Spleen (tissue), 11 donors: Measurements from ENCODE around the gene NACC1. TPM values are rescaled to one million over a fixed set of nuclear protein-coding genes. Genes with fewer than 3 reads are reported as not detected.

Source experiments
- DNase-seq: peaks from one replicate; pipeline ENCODE4 v3.0.0-alpha.2; 2020
- H3K27ac ChIP-seq, 8 donors: fragments of 200-600 bp; sonication (generic) in 7 of 8; 1 replicate in 4 of 8; 2 replicates in 4 of 8; pipeline versions ENCODE4 v1.5.0 to v1.8.0; 2016 to 2021; ENCODE audit warnings: inconsistent platforms in 4 of 8, mild to moderate bottlenecking in 4 of 8, moderate library complexity in 1 of 8
- H3K27me3 ChIP-seq, 7 donors: fragments of 200-600 bp; sonication (generic) in 6 of 7; replicated peaks in 1 of 7; 1 replicate in 4 of 7; 2 replicates in 3 of 7; pipeline versions ENCODE4 v1.5.0 to v1.8.0; 2016 to 2021; ENCODE audit warnings: inconsistent platforms in 3 of 7, mild to moderate bottlenecking in 1 of 7
- H3K36me3 ChIP-seq, 6 donors: fragments of 200-600 bp; sonication (generic) in 5 of 6; 1 replicate in 4 of 6; 2 replicates in 2 of 6; pipeline versions ENCODE4 v1.5.0 to v1.8.0; 2016 to 2021; ENCODE audit warnings: inconsistent platforms in 2 of 6
- H3K4me1 ChIP-seq, 6 donors: fragments of 200-600 bp; sonication (generic) in 5 of 6; 1 replicate in 3 of 6; 2 replicates in 3 of 6; pipeline versions ENCODE4 v1.5.0 to v1.8.0; 2016 to 2021; ENCODE audit warnings: inconsistent platforms in 3 of 6
- H3K4me3 ChIP-seq, 8 donors: fragments of 200-600 bp; sonication (generic) in 7 of 8; 1 replicate in 4 of 8; 2 replicates in 4 of 8; pipeline versions ENCODE4 v1.5.0 to v1.8.0; 2016 to 2021; ENCODE audit warnings: inconsistent platforms in 4 of 8, mild to moderate bottlenecking in 4 of 8, moderate library complexity in 2 of 8
- H3K9me3 ChIP-seq, 8 donors: fragments of 200-600 bp; sonication (generic) in 7 of 8; 1 replicate in 4 of 8; 2 replicates in 4 of 8; pipeline versions ENCODE4 v1.5.0 to v1.8.0; 2016 to 2021; ENCODE audit warnings: inconsistent platforms in 4 of 8
- CTCF ChIP-seq, 11 experiments: fragments of 200-600 bp in 7 of 11; fragments of 450-650 bp in 4 of 11; sonication (generic) in 4 of 11; IDR thresholded peaks in 8 of 11; conservative IDR thresholded peaks in 3 of 11; 1 replicate in 7 of 11; 2 replicates in 4 of 11; pipeline versions ENCODE4 v1.4.0 to v1.8.0; 2016 to 2021; ENCODE audit warnings: antibody characterized with exemption in 11 of 11, inconsistent platforms in 4 of 11, mild to moderate bottlenecking in 1 of 11
- POLR2A ChIP-seq, 3 donors: fragments of 450-650 bp; IDR thresholded peaks; one replicate each; pipeline ENCODE4 v1.5.1; 2017; ENCODE audit warnings: antibody characterized with exemption in 3 of 3, mild to moderate bottlenecking in 1 of 3
- POLR2AphosphoS5 ChIP-seq, 3 donors: sonication (generic); formaldehyde crosslinking; IDR thresholded peaks; one replicate each; pipeline ENCODE4 v1.5.1; 2017; ENCODE audit warnings: antibody characterized with exemption in 3 of 3
- WGBS, 5 donors: extraction: QIAGEN DNeasy Blood & Tissue Kit in 3 of 5; methylation state at CpG; one replicate each; pipeline versions ENCODE4 v1.1.5 to v1.1.7; 2013 to 2018; 5-methylcytosine and 5-hydroxymethylcytosine counted together
- intact Hi-C: fragments of 100-400 bp; cut with DNase I; formaldehyde crosslinking; loops from one replicate; pipeline ENCODE4 v1.15.0; 2023; ENCODE audit warnings: low total_unique reads
- polyA plus RNA-seq, 3 donors: library from polyadenylated mRNA; stranded (reverse); fragments of 200-250 nt; gene quantifications; one replicate each; pipeline ENCODE4 v1.2.1, GENCODE V29; 2013
- total RNA-seq, 7 donors: library from RNA; depleted of rRNA in 3 of 7; stranded (reverse); fragments of >200 nt in 3 of 7; fragmentation: NEBNext Ultra II Directional in 4 of 7; extraction: Animal tissue kit (Norgen Biotek cat#: 25700) in 4 of 7; gene quantifications; one replicate each; pipeline versions ENCODE4 v1.1.0 to v1.2.1, GENCODE V29; 2016 to 2021
- donor health status: healthy with polysubstance abuse.
- donor health status: DM: no; HTN: no; CAD: no; lungs with moderate emphysema.
- donor health status: DM: no; HTN: no; CAD: no.
- donor health status: Bipolar disorder and iron deficiency.
- donor health status: healthy.
- donor health status: DM: no; HTN: no; CAD: no.
- donor health status: DM: yes; HTN: yes; CAD: no.

NACC1 gene
- total and polyA plus RNA-seq, 10 donors: 5.5 to 47.0 (median 34.3) TPM

GRCh38 chr19:13121551-13122274 is 3.6 kb downstream of the NACC1 start:
- intact Hi-C loops: no loop called here
- 76 to 90% (median 77%) methylated on average over 17 to 18 of the region's 18 CpGs for WGBS, 5 donors
- no peak for TF ChIP-seq POLR2A (IDR thresholded peaks at IDR 0.05)
- TF ChIP-seq CTCF (IDR thresholded peaks at IDR 0.05 in 8 of 11, conservative IDR thresholded peaks at IDR 0.05 in 3 of 11): no peak
- TF ChIP-seq POLR2AphosphoS5 (IDR thresholded peaks at IDR 0.05): no peak

GRCh38 chr19:13122275-13122878 is 4.3 kb downstream of the NACC1 start:
- Histone ChIP-seq H3K27ac (no peak overlapping the region), H3K4me3 (no peak overlapping the region), H3K27me3 (no peaks in the 10 kb centered on the region), H3K9me3 (no peaks in the 10 kb centered on the region), H3K4me1 (peaks cover 11 to 54% (median 38%) of the 10 kb centered on the region in 6 donors), H3K36me3 (peaks cover 0 to 39% (median 2%) of the 10 kb centered on the region in 6 donors)
- DNase-seq: no peak
- intact Hi-C loops: no loop called here
- TF ChIP-seq POLR2A (IDR thresholded peaks at IDR 0.05) (no peak), CTCF (IDR thresholded peaks at IDR 0.05 in 8 of 11, conservative IDR thresholded peaks at IDR 0.05 in 3 of 11) (no peak), POLR2AphosphoS5 (IDR thresholded peaks at IDR 0.05) (no peak)
- 69 to 89% (median 80%) methylated on average over 13 of the region's 13 CpGs for WGBS, 5 donors

More at GRCh38 chr19:13121551-13122274, 3.6 kb downstream of the NACC1 start:
- H3K36me3 ChIP-seq: peaks cover 0 to 37% (median 2%) of the 10 kb centered on the region in 6 donors
- no peak for DNase-seq
- peaks cover 11 to 61% (median 45%) of the 10 kb centered on the region in 6 donors for H3K4me1 ChIP-seq
- H3K27me3 ChIP-seq: no peaks in the 10 kb centered on the region
- H3K27ac ChIP-seq: no peak overlapping the region
- H3K9me3 ChIP-seq: no peaks in the 10 kb centered on the region
- no peak overlapping the region for H3K4me3 ChIP-seq

GRCh38 chr19:13122980-13123957 is 5.2 kb downstream of the NACC1 start:
- H3K4me3 ChIP-seq: no peak overlapping the region
- no peaks in the 10 kb centered on the region for H3K27me3 ChIP-seq
- intact Hi-C loops: no loop called here
- no peak for DNase-seq
- no peak overlapping the region for H3K27ac ChIP-seq
- WGBS, 5 donors: 88 to 94% (median 92%) methylated on average over 20 of the region's 20 CpGs
- peaks cover 11 to 56% (median 33%) of the 10 kb centered on the region in 6 donors for H3K4me1 ChIP-seq
- peaks cover 0 to 39% (median 2%) of the 10 kb centered on the region in 6 donors for H3K36me3 ChIP-seq
- no peaks in the 10 kb centered on the region for H3K9me3 ChIP-seq
- TF ChIP-seq POLR2A (IDR thresholded peaks at IDR 0.05): no peak
- no peak for TF ChIP-seq CTCF (IDR thresholded peaks at IDR 0.05 in 8 of 11, conservative IDR thresholded peaks at IDR 0.05 in 3 of 11)
- TF ChIP-seq POLR2AphosphoS5 (IDR thresholded peaks at IDR 0.05): no peak
